Breast epithelium (tissue), 4 donors: Measurements from ENCODE around the gene ABO. TPM values are rescaled to one million over a fixed set of nuclear protein-coding genes. Genes with fewer than 3 reads are reported as not detected.

Source experiments
- DNase-seq, 2 donors: peaks; one replicate each; pipeline ENCODE4 v3.0.0-alpha.2; 2019; ENCODE audit warnings: low spot score in 2 of 2
- H3K27ac ChIP-seq, 2 donors: fragments of 200-600 bp; sonication (generic) in 1 of 2; one replicate each; pipeline ENCODE4 v1.5.1; 2016 to 2019; ENCODE audit warnings: mild to moderate bottlenecking in 1 of 2
- H3K27me3 ChIP-seq, 2 donors: fragments of 200-600 bp; sonication (generic) in 1 of 2; one replicate each; pipeline versions ENCODE4 v1.5.1 to v1.6.0; 2017 to 2019; ENCODE audit warnings: control low read depth in 1 of 2, mild to moderate bottlenecking in 1 of 2
- H3K36me3 ChIP-seq: fragments of 200-600 bp; one replicate; pipeline ENCODE4 v1.5.1; 2019
- H3K4me1 ChIP-seq, 2 donors: fragments of 200-600 bp; sonication (generic); one replicate each; pipeline ENCODE4 v1.5.1; 2016 to 2019; ENCODE audit warnings: control low read depth in 1 of 2
- H3K4me3 ChIP-seq, 3 donors: fragments of 200-600 bp; sonication (generic); 1 replicate in 2 of 3; 2 replicates in 1 of 3; pipeline ENCODE4 v1.5.1; 2016 to 2019; ENCODE audit warnings: mild to moderate bottlenecking in 3 of 3, moderate library complexity in 2 of 3
- H3K9me3 ChIP-seq, 2 donors: fragments of 200-600 bp; sonication (generic) in 1 of 2; one replicate each; pipeline ENCODE4 v1.5.1; 2016 to 2019; ENCODE audit warnings: control low read depth in 1 of 2
- POLR2A ChIP-seq: fragments of 450-650 bp; IDR thresholded peaks from one replicate; pipeline ENCODE4 v1.6.1; 2016; ENCODE audit warnings: antibody characterized with exemption, mild to moderate bottlenecking, moderate library complexity
- POLR2AphosphoS5 ChIP-seq, 3 donors: sonication (generic); formaldehyde crosslinking; IDR thresholded peaks; one replicate each; pipeline ENCODE4 v1.6.1; 2017; ENCODE audit warnings: antibody characterized with exemption in 3 of 3
- intact Hi-C: fragments of 100-400 bp; cut with DNase I; formaldehyde crosslinking; loops from one replicate; pipeline ENCODE4 v1.15.1; 2023; ENCODE audit warnings: low total_unique reads
- total RNA-seq, 3 donors: library from RNA; depleted of rRNA; stranded (reverse); fragments of >200 nt; gene quantifications; one replicate each; pipeline ENCODE4 v1.1.0, GENCODE V29; 2016
- TF ChIP-seq, protein P1 (sequence below), 3 donors: fragments of 450-650 bp; IDR thresholded peaks; one replicate each; pipeline ENCODE4 v1.5.1; 2016 to 2017; ENCODE audit warnings: antibody characterized with exemption in 3 of 3, mild to moderate bottlenecking in 3 of 3, moderate library complexity in 3 of 3

The ABO gene
- total RNA-seq, 3 donors from 2014 or later, result 1.1 to 3.9 (median 2.8) TPM

DNA sequence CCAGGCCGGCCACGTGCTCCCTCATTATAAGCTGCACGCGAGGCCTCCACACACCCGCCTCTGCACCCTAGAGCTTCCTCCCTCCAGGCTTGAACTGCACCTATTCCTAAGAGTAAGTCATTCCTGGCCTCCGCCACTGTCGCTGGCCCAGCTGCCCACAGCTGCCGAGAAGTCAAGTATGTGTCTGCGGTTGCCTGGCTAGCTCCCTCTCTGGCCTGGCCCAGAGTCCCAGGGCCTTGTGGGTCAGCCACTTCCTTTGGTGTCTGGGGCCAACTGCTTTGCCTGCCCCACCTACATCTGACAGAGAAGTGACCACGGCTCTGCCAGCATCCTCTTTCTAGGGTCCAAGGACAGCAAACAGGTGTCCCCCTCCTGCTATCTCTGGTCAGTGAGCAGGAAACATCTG, 18.3 kb downstream of the ABO start:
- no peak overlapping the region for H3K4me3 ChIP-seq
- TF ChIP-seq, protein P1, sequence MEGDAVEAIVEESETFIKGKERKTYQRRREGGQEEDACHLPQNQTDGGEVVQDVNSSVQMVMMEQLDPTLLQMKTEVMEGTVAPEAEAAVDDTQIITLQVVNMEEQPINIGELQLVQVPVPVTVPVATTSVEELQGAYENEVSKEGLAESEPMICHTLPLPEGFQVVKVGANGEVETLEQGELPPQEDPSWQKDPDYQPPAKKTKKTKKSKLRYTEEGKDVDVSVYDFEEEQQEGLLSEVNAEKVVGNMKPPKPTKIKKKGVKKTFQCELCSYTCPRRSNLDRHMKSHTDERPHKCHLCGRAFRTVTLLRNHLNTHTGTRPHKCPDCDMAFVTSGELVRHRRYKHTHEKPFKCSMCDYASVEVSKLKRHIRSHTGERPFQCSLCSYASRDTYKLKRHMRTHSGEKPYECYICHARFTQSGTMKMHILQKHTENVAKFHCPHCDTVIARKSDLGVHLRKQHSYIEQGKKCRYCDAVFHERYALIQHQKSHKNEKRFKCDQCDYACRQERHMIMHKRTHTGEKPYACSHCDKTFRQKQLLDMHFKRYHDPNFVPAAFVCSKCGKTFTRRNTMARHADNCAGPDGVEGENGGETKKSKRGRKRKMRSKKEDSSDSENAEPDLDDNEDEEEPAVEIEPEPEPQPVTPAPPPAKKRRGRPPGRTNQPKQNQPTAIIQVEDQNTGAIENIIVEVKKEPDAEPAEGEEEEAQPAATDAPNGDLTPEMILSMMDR (IDR thresholded peaks at IDR 0.05), result no peak
- no peak for TF ChIP-seq POLR2AphosphoS5 (IDR thresholded peaks at IDR 0.05)
- TF ChIP-seq POLR2A, result no peak
- no peaks in the 10 kb centered on the region for H3K27me3 ChIP-seq
- H3K36me3 ChIP-seq, result no peaks in the 10 kb centered on the region
- no peaks in the 10 kb centered on the region for H3K9me3 ChIP-seq
- no peak for DNase-seq
- peak overlapping the region in 1 of 2 donors; percentile 82 for H3K27ac ChIP-seq
- intact Hi-C loops, result no loop called here
- no peaks in the 10 kb centered on the region for H3K4me1 ChIP-seq

DNA sequence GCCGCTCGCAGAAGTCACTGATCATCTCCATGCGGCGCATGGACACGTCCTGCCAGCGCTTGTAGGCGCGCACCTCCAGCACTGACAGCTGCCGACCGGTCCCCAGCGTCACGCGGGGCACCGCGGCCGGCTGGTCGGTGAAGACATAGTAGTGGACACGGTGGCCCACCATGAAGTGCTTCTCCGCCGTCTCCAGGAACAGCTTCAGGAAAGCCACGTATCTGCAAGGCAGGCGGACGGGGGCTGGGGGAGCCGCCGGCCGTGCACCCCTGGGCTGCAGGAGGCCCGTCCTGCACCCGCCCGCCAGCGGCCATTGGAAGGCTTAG, 18.9 kb downstream of the ABO start:
- Histone ChIP-seq H3K4me1 (no peaks in the 10 kb centered on the region), H3K27ac (peak overlapping the region in 1 of 2 donors; percentile 82)
- intact Hi-C loops, result no loop called here

DNA sequence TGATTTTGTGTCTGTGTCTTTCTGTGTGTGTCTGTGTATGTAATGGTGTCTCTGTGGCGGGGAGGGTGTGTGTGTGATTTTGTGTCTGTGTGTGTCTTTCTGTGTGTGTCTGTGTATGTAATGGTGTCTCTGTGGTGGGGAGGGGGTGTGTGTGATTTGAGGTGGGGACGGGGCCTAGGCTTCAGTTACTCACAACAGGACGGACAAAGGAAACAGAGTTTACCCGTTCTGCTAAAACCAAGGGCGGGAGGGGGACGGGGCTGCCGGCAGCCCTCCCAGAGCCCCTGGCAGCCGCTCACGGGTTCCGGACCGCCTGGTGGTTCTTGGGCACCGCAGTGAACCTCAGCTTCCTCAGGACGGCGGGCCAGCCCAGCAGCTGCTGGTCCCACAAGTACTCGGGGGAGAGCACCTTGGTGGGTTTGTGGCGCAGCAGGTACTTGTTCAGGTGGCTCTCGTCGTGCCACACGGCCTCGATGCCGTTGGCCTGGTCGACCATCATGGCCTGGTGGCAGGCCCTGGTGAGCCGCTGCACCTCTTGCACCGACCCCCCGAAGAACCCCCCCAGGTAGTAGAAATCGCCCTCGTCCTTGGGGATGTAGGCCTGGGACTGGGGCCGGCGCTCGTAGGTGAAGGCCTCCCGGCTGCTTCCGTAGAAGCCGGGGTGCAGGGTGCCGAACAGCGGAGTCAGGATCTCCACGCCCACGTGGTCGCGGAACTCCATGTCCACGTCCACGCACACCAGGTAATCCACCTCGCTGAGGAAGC, 19.4 kb downstream of the ABO start:
- no peaks in the 10 kb centered on the region for H3K27me3 ChIP-seq
- DNase-seq, result no peak
- H3K4me1 ChIP-seq, result no peaks in the 10 kb centered on the region
- no peaks in the 10 kb centered on the region for H3K9me3 ChIP-seq
- no peaks in the 10 kb centered on the region for H3K36me3 ChIP-seq
- no peak overlapping the region for H3K4me3 ChIP-seq
- intact Hi-C loops, result no loop called here
- TF ChIP-seq POLR2AphosphoS5 (IDR thresholded peaks at IDR 0.05) (no peak), POLR2A (no peak)
- TF ChIP-seq, protein P1 (IDR thresholded peaks at IDR 0.05), result no peak
- H3K27ac ChIP-seq, result peak overlapping the region in 1 of 2 donors; percentile 82

More for the DNA sequence above, 18.9 kb downstream of the ABO start:
- DNase-seq, result no peak
- Histone ChIP-seq H3K36me3 (no peaks in the 10 kb centered on the region), H3K27me3 (no peaks in the 10 kb centered on the region), H3K4me3 (no peak overlapping the region), H3K9me3 (no peaks in the 10 kb centered on the region)
- no peak for TF ChIP-seq POLR2A
- TF ChIP-seq POLR2AphosphoS5 (IDR thresholded peaks at IDR 0.05), result no peak
- TF ChIP-seq, protein P1 (IDR thresholded peaks at IDR 0.05), result no peak

DNA sequence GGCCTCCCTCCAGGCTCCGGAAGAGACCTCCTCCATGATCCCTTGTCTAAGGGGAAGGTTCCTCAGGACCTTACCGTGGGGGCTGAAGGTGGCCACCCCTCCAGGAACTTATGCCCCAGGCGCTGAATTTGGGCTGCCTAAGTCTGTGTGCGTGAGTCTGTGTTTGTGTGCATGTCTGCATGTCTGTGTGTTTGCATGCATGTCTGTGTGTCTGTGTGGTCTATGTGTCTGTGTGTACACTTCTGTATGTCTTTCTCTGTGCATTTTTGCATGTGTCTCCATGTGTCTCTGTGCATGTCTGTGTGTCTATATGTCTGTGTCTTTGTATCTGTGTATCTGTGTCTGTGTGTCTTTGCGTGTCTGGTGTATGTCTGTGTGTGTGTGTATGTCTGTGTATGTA, 20.5 kb downstream of the ABO start:
- no peak for DNase-seq
- Histone ChIP-seq H3K9me3 (no peaks in the 10 kb centered on the region), H3K36me3 (no peaks in the 10 kb centered on the region), H3K4me1 (no peaks in the 10 kb centered on the region), H3K27me3 (no peaks in the 10 kb centered on the region), H3K4me3 (no peak overlapping the region), H3K27ac (no peak overlapping the region)
- TF ChIP-seq, protein P1 (IDR thresholded peaks at IDR 0.05), result no peak
- TF ChIP-seq POLR2AphosphoS5 (IDR thresholded peaks at IDR 0.05) (no peak), POLR2A (no peak)
- intact Hi-C loops, result no loop called here

DNA sequence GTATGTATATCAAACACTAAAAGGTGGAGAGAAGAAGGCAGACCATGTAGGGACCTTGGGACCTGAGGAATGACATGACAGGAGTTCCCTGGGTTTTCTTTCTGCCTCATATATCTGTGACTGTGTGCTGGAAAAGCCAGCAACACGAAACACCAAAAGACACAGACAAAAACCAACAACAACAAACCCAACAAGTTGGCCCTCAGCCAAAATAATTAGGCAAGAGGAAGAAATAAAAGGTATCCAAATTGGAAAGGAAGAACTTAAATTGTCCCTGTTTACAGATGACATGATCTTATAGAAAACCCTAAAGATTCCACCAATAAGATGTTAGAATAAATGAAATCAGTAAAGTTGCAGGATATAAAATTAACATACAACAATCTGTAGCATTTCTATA, 21.7 kb downstream of the ABO start:
- no peaks in the 10 kb centered on the region for H3K36me3 ChIP-seq
- intact Hi-C loops, result no loop called here
- no peak overlapping the region for H3K4me3 ChIP-seq
- no peaks in the 10 kb centered on the region for H3K9me3 ChIP-seq
- TF ChIP-seq, protein P1 (IDR thresholded peaks at IDR 0.05), result no peak
- TF ChIP-seq POLR2A, result no peak
- no peak for TF ChIP-seq POLR2AphosphoS5 (IDR thresholded peaks at IDR 0.05)
- DNase-seq, result no peak
- no peaks in the 10 kb centered on the region for H3K4me1 ChIP-seq
- peak overlapping the region in 1 of 2 donors; percentile 75 for H3K27ac ChIP-seq
- no peaks in the 10 kb centered on the region for H3K27me3 ChIP-seq
